Measurements from ENCODE around the gene KCNJ1. TPM values are rescaled to one million over a fixed set of nuclear protein-coding genes. Genes with fewer than 3 reads are reported as not detected.

The KCNJ1 gene
- total and polyA plus RNA-seq, 2 of the 8 experiments (the other 6 are each of a cell fraction or from before 2014, with no cell fraction given), result 0.17 to 0.23 TPM

DNA sequence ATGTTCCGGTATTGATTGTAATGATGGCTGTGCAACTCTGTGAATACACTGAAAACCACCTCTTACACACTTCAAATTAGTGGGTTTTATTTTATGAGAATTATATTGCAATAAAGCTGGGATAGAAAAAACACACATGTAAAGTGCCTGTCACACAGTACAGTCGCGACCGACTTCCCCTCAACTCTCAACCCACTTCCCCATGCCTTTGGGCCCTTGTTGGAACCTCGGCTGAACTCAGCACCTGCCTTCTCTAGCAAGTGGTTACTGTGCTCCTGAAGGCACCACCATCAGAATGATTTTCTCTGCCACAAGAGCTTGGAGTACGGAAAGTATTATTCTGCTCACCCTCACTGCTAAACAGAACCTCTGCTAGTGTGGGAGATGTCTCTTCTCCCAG lies 13.5 kb downstream of the KCNJ1 start:
- no peaks in the 10 kb centered on the region for H4K20me1 ChIP-seq (replicated peaks in 1 of 2; ENCODE audit: control insufficient read depth in 1 of 2, insufficient read depth in 2 of 2, low read length in 2 of 2)
- H3K9ac ChIP-seq (replicated peaks in 1 of 4; ENCODE audit: extremely low read depth in 1 of 4, low read depth in 3 of 4, low read length in 3 of 4), result no peak overlapping the region
- H3K36me3 ChIP-seq (ENCODE audit: control insufficient read depth in 2 of 4, insufficient read depth in 4 of 4, low read length in 3 of 4), result no peaks in the 10 kb centered on the region
- H3K9me3 ChIP-seq (ENCODE audit: insufficient read depth in 2 of 2, low read depth in 1 of 2, low read length in 1 of 2), result no peaks in the 10 kb centered on the region
- no peak overlapping the region for H3K4me2 ChIP-seq (ENCODE audit: insufficient read depth in 1 of 2, low read depth in 2 of 2, low read length in 2 of 2)
- no peak overlapping the region for H3K27ac ChIP-seq (ENCODE audit: low read depth, low read length)
- H3K23ac ChIP-seq (ENCODE audit: insufficient read length), result no peak overlapping the region
- no peak overlapping the region for H3K18ac ChIP-seq (ENCODE audit: extremely low read depth, low read length)
- FAIRE-seq (no peak), DNase-seq (ENCODE audit: low read depth in 1 of 2, low spot score in 2 of 2) (no peak)
- no peak overlapping the region for H2BK120ac ChIP-seq (replicated peaks; ENCODE audit: low read depth, low read length)
- no peaks in the 10 kb centered on the region for H3K4me1 ChIP-seq (replicated peaks in 1 of 4; ENCODE audit: control insufficient read depth in 3 of 4, insufficient read depth in 4 of 4, low read length in 3 of 4)
- no peaks in the 10 kb centered on the region for H3K79me2 ChIP-seq (ENCODE audit: control insufficient read depth in 1 of 2, insufficient read depth in 2 of 2, low read length in 2 of 2)
- H4K8ac ChIP-seq (ENCODE audit: extremely low read depth, insufficient read depth, low read length), result no peak overlapping the region
- ChIA-PET POLR2A (ENCODE audit: partially characterized antibody) (no interaction called here), CTCF (ENCODE audit: partially characterized antibody) (interaction anchor here (0.9 to 1.7 kb wide), 5 partner anchors 21 to 696 kb away, joined by 3 to 5 read pairs (median 4); no protein-coding TSS in a partner anchor)
- no peak overlapping the region for H4K5ac ChIP-seq (ENCODE audit: insufficient read length, low read depth, low read length)
- H3K4ac ChIP-seq (replicated peaks; ENCODE audit: insufficient read length, low read depth, low read length), result no peak overlapping the region
- no peak overlapping the region for H3K56ac ChIP-seq (replicated peaks; ENCODE audit: insufficient read length, low read depth, low read length)
- 92% methylated on average over 6 of the region's 6 CpGs; no CpG with 5 or more reads in 1 of the 2 experiments for WGBS, 2 experiments (ENCODE audit: extremely low coverage in 1 of 2, insufficient coverage in 1 of 2, insufficient read length in 1 of 2, insufficient replicate concordance in 2 of 2, low coverage in 1 of 2, low lambda C conversion rate in 2 of 2, missing lambda C conversion rate in 1 of 2)
- H2BK15ac ChIP-seq (ENCODE audit: low read length), result no peak overlapping the region
- no peak overlapping the region for H2BK20ac ChIP-seq (ENCODE audit: low read length)
- H3K4me3 ChIP-seq (ENCODE audit: extremely low read depth in 1 of 4, insufficient read depth in 2 of 4, low read depth in 3 of 4, low read length in 4 of 4), result no peak overlapping the region
- H2BK12ac ChIP-seq (ENCODE audit: low read depth, low read length), result no peak overlapping the region
- H3K79me1 ChIP-seq (ENCODE audit: low read depth, low read length), result no peaks in the 10 kb centered on the region
- no peak overlapping the region for H4K91ac ChIP-seq (replicated peaks; ENCODE audit: insufficient read length, low read length)
- no peak overlapping the region for H2AFZ ChIP-seq (ENCODE audit: low read length)
- no peak overlapping the region for H2BK5ac ChIP-seq (ENCODE audit: low read depth, low read length)
- no peak overlapping the region for H3K14ac ChIP-seq (ENCODE audit: insufficient read length)
- no peak overlapping the region for H2AK5ac ChIP-seq (ENCODE audit: low read depth, low read length)
- H3K27me3 ChIP-seq (replicated peaks in 1 of 4; ENCODE audit: control insufficient read depth in 3 of 4, extremely low read depth in 1 of 4, insufficient read depth in 3 of 4, low read length in 3 of 4), result no peaks in the 10 kb centered on the region; a peak in 1 of 7 replicates
- H3K23me2 ChIP-seq (ENCODE audit: low read depth, low read length), result peaks cover 6% of the 10 kb centered on the region; the same call in 1 of the 2 replicates
- TF ChIP-seq BCL11A (IDR thresholded peaks at IDR 0.05; ENCODE audit: low read depth in 2 of 2, low read length in 2 of 2) (no peak), SP1 (IDR thresholded peaks at IDR 0.05; ENCODE audit: low read depth, low read length) (no peak), NRF1 (IDR thresholded peaks at IDR 0.05; ENCODE audit: low read depth, low read length) (no peak), SAP30 (IDR thresholded peaks at IDR 0.05; ENCODE audit: insufficient read depth, insufficient replicate concordance, low read length) (no peak), SP4 (IDR thresholded peaks at IDR 0.05; ENCODE audit: low read length) (no peak), KDM4A (IDR thresholded peaks at IDR 0.05; ENCODE audit: low read depth, low read length, severe bottlenecking) (no peak), POLR2A (IDR thresholded peaks at IDR 0.05; ENCODE audit: control extremely low read depth in 1 of 2, low read depth in 2 of 2, low read length in 2 of 2) (no peak), TBP (IDR thresholded peaks at IDR 0.05; ENCODE audit: low read depth, low read length) (no peak), EZH2 (IDR thresholded peaks at IDR 0.05; ENCODE audit: low read depth, low read length, severe bottlenecking) (no peak), RFX5 (IDR thresholded peaks at IDR 0.05; ENCODE audit: borderline replicate concordance, low read depth, low read length) (no peak), KDM5A (IDR thresholded peaks at IDR 0.05; ENCODE audit: low read length) (no peak), POU5F1 (IDR thresholded peaks at IDR 0.05; ENCODE audit: low read depth, low read length) (no peak), SP2 (IDR thresholded peaks at IDR 0.05; ENCODE audit: low read length) (no peak), YY1 (IDR thresholded peaks at IDR 0.05; ENCODE audit: low read depth, low read length) (no peak), RBBP5 (IDR thresholded peaks at IDR 0.05; ENCODE audit: borderline replicate concordance, low read depth, low read length) (no peak), RAD21 (IDR thresholded peaks at IDR 0.05 in 1 of 2, conservative IDR thresholded peaks at IDR 0.05 in 1 of 2; ENCODE audit: low read depth in 2 of 2, low read length in 2 of 2) (no peak)

Measured in H1 (cell line).